CD14-positive monocyte (primary cell): ENCODE data around the gene SPRN. TPM values are rescaled to one million over a fixed set of nuclear protein-coding genes. Genes with fewer than 3 reads are reported as not detected.

Experiments
- DNase-seq, 3 donors: peaks; one replicate each; pipeline ENCODE4 v3.0.0-alpha.2; 2011 to 2022
- H2AFZ ChIP-seq: 2 replicates; pipeline ENCODE4 v1.6.0; 2012; ENCODE audit warnings: mild to moderate bottlenecking, low read depth, low read length, inconsistent platforms; ENCODE audit not compliant: insufficient read depth, poor library complexity, severe bottlenecking
- H3K27ac ChIP-seq, 2 donors: 1 replicate in 1 of 2; 2 replicates in 1 of 2; pipeline ENCODE4 v1.5.1; 2012 to 2013; ENCODE audit warnings: low read length in 2 of 2, control low read depth in 1 of 2, inconsistent platforms in 1 of 2, low read depth in 1 of 2, mild to moderate bottlenecking in 1 of 2
- H3K27me3 ChIP-seq, 2 donors: one replicate each; pipeline versions ENCODE4 v1.6.0 to v1.6.1; 2011 to 2013; ENCODE audit warnings: low read length in 2 of 2; ENCODE audit not compliant: control insufficient read depth in 2 of 2, insufficient read depth in 2 of 2
- H3K36me3 ChIP-seq, 2 donors: replicated peaks in 1 of 2; 1 replicate in 1 of 2; 2 replicates in 1 of 2; pipeline versions ENCODE4 v1.5.1 to v1.6.1; 2012 to 2013; ENCODE audit warnings: low read length in 2 of 2, control low read depth in 1 of 2, inconsistent platforms in 1 of 2, mild to moderate bottlenecking in 1 of 2; ENCODE audit not compliant: insufficient read depth in 2 of 2, control insufficient read depth in 1 of 2
- H3K4me1 ChIP-seq, 2 donors: 1 replicate in 1 of 2; 2 replicates in 1 of 2; pipeline versions ENCODE4 v1.5.1 to v1.6.1; 2012 to 2013; ENCODE audit warnings: low read length in 2 of 2, control low read depth in 1 of 2, inconsistent platforms in 1 of 2, mild to moderate bottlenecking in 1 of 2, moderate library complexity in 1 of 2; ENCODE audit not compliant: insufficient read depth in 2 of 2, control insufficient read depth in 1 of 2
- H3K4me2 ChIP-seq: replicated peaks from 2 replicates; pipeline ENCODE3; 2012; ENCODE audit warnings: low read length, moderate library complexity, mild to moderate bottlenecking; ENCODE audit not compliant: poor library complexity, severe bottlenecking; ENCODE audit errors: extremely low read depth
- H3K4me3 ChIP-seq, 3 experiments: fragments of 200-600 bp in 1 of 3; sonication (generic) in 1 of 3; replicated peaks in 1 of 3; 1 replicate in 2 of 3; 2 replicates in 1 of 3; pipeline ENCODE4 v1.5.1; 2011 to 2013; ENCODE audit warnings: low read length in 3 of 3, mild to moderate bottlenecking in 3 of 3, control low read depth in 2 of 3, low read depth in 2 of 3, inconsistent platforms in 1 of 3, moderate library complexity in 1 of 3
- H3K79me2 ChIP-seq: 2 replicates; pipeline ENCODE4 v1.6.0; 2012; ENCODE audit warnings: mild to moderate bottlenecking, control low read depth, inconsistent platforms, low read length, moderate library complexity; ENCODE audit not compliant: insufficient read depth
- H3K9ac ChIP-seq: 2 replicates; pipeline ENCODE4 v1.6.0; 2017; ENCODE audit warnings: low read length, mild to moderate bottlenecking; ENCODE audit not compliant: insufficient read depth, poor library complexity, severe bottlenecking
- H3K9me3 ChIP-seq, 2 donors: replicated peaks in 1 of 2; 1 replicate in 1 of 2; 2 replicates in 1 of 2; pipeline versions ENCODE4 v1.5.1 to v1.6.1; 2012 to 2013; ENCODE audit warnings: low read length in 2 of 2, control low read depth in 1 of 2; ENCODE audit not compliant: control insufficient read depth in 1 of 2, insufficient read depth in 1 of 2
- H4K20me1 ChIP-seq: 2 replicates; pipeline ENCODE4 v1.6.0; 2012; ENCODE audit warnings: mild to moderate bottlenecking, low read length, control low read depth, moderate library complexity; ENCODE audit not compliant: insufficient read depth
- H3K27ac Mint-ChIP-seq, 7 donors: one replicate each; pipeline ENCODE4 v1.8.0; 2020; ENCODE audit warnings: mild to moderate bottlenecking in 7 of 7, mixed read lengths in 7 of 7, moderate library complexity in 6 of 7, inconsistent platforms in 2 of 7
- H3K27me3 Mint-ChIP-seq, 3 donors: one replicate each; pipeline ENCODE4 v1.8.0; 2021 to 2022; ENCODE audit warnings: low read depth in 3 of 3, mild to moderate bottlenecking in 3 of 3, mixed read lengths in 3 of 3, moderate library complexity in 3 of 3, inconsistent platforms in 1 of 3
- H3K36me3 Mint-ChIP-seq, 2 donors: one replicate each; pipeline ENCODE4 v1.8.0; 2020; ENCODE audit warnings: mixed read lengths in 2 of 2, inconsistent platforms in 1 of 2, mild to moderate bottlenecking in 1 of 2
- H3K4me1 Mint-ChIP-seq: one replicate; pipeline ENCODE4 v1.8.0; 2020; ENCODE audit warnings: mild to moderate bottlenecking, mixed read lengths
- H3K4me3 Mint-ChIP-seq, 2 donors: one replicate each; pipeline ENCODE4 v1.8.0; 2020; ENCODE audit warnings: mild to moderate bottlenecking in 2 of 2, mixed read lengths in 2 of 2, moderate library complexity in 1 of 2
- H3K9me3 Mint-ChIP-seq, 7 donors: one replicate each; pipeline ENCODE4 v1.8.0; 2020 to 2022; ENCODE audit warnings: mixed read lengths in 7 of 7, mild to moderate bottlenecking in 6 of 7, moderate library complexity in 6 of 7, inconsistent platforms in 2 of 7
- WGBS: methylation state at CpG from one replicate; pipeline ENCODE4 v1.1.5; 2013; ENCODE audit warnings: missing lambda C conversion rate; ENCODE audit not compliant: insufficient coverage; 5-methylcytosine and 5-hydroxymethylcytosine counted together
- intact Hi-C, 2 donors: fragments of 100-400 bp; cut with micrococcal nuclease; formaldehyde crosslinking; loops; one replicate each; pipeline versions ENCODE4 v1.15.0 to v1.15.1; 2023
- polyA plus RNA-seq, 3 donors: library from polyadenylated mRNA; depleted of rRNA in 1 of 3; unstranded in 2 of 3; stranded (reverse) in 1 of 3; fragments of 300-500 nt in 2 of 3; fragments of >200 nt in 1 of 3; fragmentation: Illumina TruSeq in 2 of 3; gene quantifications; 1 replicate in 2 of 3; 2 replicates in 1 of 3; pipeline ENCODE4 v1.2.3, GENCODE V29; 2012 to 2021
- TF ChIP-seq, protein P1 (sequence below): fragments of 200-600 bp; IDR thresholded peaks from one replicate; pipeline ENCODE4 v1.8.0; 2022; ENCODE audit warnings: antibody characterized with exemption, mild to moderate bottlenecking

The SPRN gene
- polyA plus RNA-seq, 3 donors = not detected

DNA sequence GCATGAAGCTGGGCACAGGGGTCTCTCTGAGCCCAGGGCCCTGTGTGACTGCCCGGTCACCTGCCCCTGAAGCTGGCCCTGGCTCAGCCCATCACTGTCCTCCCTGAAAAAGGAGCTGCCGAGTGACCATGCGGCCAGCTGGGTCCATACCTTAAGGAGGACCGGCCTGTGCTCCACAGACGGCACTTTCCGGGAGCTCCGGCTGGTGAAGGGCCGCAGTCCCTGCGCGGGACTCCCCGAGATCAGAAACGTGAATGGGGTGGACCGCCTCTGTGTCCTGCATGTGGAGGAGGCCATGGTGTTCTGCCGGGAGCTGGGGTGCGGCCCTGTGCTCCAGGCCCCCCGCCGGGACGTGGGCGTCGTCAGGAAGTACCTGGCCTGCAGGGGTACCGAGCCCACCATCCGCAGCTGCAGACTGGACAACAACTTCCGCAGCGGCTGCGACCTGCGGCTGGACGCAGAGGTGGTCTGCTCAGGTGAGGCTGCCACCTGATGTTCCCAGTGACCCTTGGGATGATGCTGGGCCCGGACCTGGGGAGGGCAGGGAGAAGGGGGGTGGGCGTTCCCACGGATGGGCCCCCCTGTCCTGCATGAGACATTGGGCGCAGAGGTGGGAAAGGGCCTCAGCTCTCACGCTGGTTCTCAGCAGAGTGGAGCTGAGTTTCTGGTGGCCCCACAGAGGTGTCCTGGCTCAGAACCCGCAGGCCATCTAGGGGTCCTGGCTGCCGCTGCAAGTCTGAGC lies 32.8 kb upstream of the SPRN start:
- DNase-seq = peak in 1 of 3 donors; percentile 1
- H3K4me1 Mint-ChIP-seq = no peaks in the 10 kb centered on the region
- WGBS = 97% methylated on average over 34 of the region's 34 CpGs

DNA sequence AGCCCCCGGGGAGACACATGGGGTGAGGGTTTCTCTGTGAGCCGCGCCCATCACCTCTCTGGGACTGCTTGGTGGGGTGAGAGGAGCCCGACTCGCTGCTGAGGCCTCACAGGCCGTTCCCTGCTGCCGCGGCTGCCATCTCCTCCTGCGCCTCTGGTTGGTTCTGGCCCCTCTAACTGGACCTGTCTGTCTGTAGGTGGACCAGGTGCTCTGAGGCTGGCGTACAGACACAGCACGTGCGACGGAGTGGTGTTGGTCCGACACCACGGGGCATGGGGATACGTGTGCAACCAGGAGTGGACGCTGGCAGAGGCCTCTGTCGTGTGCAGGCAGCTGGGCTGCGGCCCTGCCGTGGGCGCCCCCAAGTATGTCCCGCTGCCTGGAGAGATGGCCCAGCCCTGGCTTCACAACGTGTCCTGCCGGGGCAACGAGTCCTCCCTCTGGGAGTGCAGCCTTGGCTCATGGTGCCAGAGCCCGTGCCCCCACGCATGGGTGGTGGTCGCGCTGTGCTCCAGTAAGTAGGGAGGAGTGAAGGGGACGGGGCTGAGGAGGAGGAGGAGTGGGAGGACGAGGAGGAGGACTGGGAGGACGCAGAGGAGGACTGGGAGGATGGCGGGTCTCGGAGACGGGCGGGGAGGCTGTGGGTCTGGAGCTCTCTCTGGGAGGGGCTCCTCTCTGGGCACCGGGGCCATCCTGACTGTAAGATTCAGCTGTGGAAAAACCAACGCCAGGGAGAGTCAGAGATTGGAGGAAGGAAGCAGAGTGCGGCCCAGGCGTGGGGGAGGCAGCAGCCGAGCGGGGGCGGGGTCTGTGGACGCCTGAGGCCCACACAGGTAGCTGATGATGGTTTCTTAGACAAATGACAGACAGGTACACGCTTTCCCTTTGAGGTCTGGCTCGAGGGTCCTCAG lies 31.9 kb upstream of the SPRN start:
- Mint-ChIP-seq H3K9me3 (peaks cover 0 to 10% (median 3%) of the 10 kb centered on the region in 7 donors), H3K4me3 (no peak overlapping the region), H3K36me3 (no peaks in the 10 kb centered on the region), H3K4me1 (no peaks in the 10 kb centered on the region), H3K27me3 (peaks cover 0 to 6% (median 0%) of the 10 kb centered on the region in 3 donors), H3K27ac (no peak overlapping the region)
- H3K9ac ChIP-seq = no peak overlapping the region
- no peaks in the 10 kb centered on the region for H3K36me3 ChIP-seq
- no peaks in the 10 kb centered on the region for H4K20me1 ChIP-seq
- TF ChIP-seq, protein P1, sequence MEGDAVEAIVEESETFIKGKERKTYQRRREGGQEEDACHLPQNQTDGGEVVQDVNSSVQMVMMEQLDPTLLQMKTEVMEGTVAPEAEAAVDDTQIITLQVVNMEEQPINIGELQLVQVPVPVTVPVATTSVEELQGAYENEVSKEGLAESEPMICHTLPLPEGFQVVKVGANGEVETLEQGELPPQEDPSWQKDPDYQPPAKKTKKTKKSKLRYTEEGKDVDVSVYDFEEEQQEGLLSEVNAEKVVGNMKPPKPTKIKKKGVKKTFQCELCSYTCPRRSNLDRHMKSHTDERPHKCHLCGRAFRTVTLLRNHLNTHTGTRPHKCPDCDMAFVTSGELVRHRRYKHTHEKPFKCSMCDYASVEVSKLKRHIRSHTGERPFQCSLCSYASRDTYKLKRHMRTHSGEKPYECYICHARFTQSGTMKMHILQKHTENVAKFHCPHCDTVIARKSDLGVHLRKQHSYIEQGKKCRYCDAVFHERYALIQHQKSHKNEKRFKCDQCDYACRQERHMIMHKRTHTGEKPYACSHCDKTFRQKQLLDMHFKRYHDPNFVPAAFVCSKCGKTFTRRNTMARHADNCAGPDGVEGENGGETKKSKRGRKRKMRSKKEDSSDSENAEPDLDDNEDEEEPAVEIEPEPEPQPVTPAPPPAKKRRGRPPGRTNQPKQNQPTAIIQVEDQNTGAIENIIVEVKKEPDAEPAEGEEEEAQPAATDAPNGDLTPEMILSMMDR = no peak
- H2AFZ ChIP-seq = no peak overlapping the region
- no peak overlapping the region for H3K27ac ChIP-seq
- peak in 1 of 3 donors; percentile 3 for DNase-seq
- peaks cover 0 to 3% of the 10 kb centered on the region in 2 donors for H3K9me3 ChIP-seq
- H3K4me2 ChIP-seq = no peak overlapping the region
- intact Hi-C loops = no loop called here
- 93% methylated on average over 43 of the region's 46 CpGs for WGBS
- H3K27me3 ChIP-seq = no peaks in the 10 kb centered on the region
- no peaks in the 10 kb centered on the region for H3K79me2 ChIP-seq
- no peak overlapping the region for H3K4me3 ChIP-seq
- H3K4me1 ChIP-seq = no peaks in the 10 kb centered on the region

More for the DNA sequence above, 32.8 kb upstream of the SPRN start:
- intact Hi-C loops = no loop called here
- Histone ChIP-seq H3K4me1 (no peaks in the 10 kb centered on the region), H2AFZ (no peak overlapping the region), H3K27me3 (no peaks in the 10 kb centered on the region), H3K27ac (no peak overlapping the region), H3K79me2 (no peaks in the 10 kb centered on the region), H3K9ac (no peak overlapping the region), H3K4me2 (no peak overlapping the region), H3K4me3 (no peak overlapping the region), H3K9me3 (peaks cover 0 to 3% of the 10 kb centered on the region in 2 donors), H4K20me1 (no peaks in the 10 kb centered on the region), H3K36me3 (no peaks in the 10 kb centered on the region)
- H3K27ac Mint-ChIP-seq = no peak overlapping the region
- TF ChIP-seq, protein P1 = no peak
- H3K36me3 Mint-ChIP-seq = no peaks in the 10 kb centered on the region
- H3K27me3 Mint-ChIP-seq = peaks cover 0 to 5% (median 0%) of the 10 kb centered on the region in 3 donors
- no peak overlapping the region for H3K4me3 Mint-ChIP-seq
- peaks cover 0 to 10% (median 5%) of the 10 kb centered on the region in 7 donors for H3K9me3 Mint-ChIP-seq
